ENCODE measurements around the gene COL19A1.
"Not testable (repeated sequence)": the region's sequence is repeated elsewhere in the genome, so short reads cannot be mapped to it uniquely, and the experiment has no call there.

COL19A1 gene

GRCh38 chr6:69866351-69866769 is at the start of gene COL19A1:
Gene COL19A1, plus strand, starts transcription at chr6:69866556. Its CDS starts 13,012 bp downstream, at chr6:69879568.
- DNase-seq = peak; percentile 70

DNA sequence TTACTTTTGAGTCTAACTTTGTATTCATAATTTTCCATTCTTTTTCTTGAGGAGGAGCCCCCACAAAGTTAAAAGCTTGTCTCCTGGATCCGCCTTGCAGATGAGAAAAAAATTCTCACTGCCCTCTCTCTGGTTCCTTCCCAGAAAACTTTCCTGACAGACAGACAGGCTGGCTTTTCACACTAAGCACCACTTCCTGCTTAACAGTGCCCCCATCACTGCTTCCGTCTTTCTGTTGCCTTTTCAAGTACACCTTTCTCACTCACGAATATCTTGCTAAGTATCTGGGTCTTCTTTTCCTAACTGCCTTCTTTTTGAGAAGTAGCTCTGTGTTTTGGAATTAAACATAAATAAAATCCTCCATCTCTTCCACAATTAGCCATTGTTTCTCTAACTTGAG is 49.8 kb upstream of the COL19A1 start:
- DNase-seq = no peak

DNA sequence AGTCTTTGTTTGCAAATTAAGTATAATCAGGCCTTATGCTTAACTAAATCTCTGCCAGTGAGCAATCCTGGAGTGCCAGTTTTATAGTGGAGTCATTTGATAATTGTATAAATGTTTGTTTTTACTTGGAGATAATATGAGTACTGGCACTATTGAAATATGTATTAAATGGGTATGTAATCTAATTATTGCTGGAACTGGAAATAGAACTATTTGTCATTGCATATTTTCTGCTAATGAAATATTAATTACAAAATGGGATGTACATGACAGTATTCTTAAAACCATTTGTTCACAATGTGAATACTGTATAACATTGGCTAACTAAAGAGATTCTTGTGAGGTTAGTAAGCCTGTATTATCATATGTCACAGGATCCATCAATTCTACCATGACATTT is 49.0 kb upstream of the COL19A1 start:
- DNase-seq = no peak

- no peak for DNase-seq
These were observed 48.0 kb upstream of the COL19A1 start for GRCh38 chr6:69818223-69818930.

- DNase-seq = no peak
These were observed 47.2 kb upstream of the COL19A1 start for GRCh38 chr6:69819138-69819537.

DNA sequence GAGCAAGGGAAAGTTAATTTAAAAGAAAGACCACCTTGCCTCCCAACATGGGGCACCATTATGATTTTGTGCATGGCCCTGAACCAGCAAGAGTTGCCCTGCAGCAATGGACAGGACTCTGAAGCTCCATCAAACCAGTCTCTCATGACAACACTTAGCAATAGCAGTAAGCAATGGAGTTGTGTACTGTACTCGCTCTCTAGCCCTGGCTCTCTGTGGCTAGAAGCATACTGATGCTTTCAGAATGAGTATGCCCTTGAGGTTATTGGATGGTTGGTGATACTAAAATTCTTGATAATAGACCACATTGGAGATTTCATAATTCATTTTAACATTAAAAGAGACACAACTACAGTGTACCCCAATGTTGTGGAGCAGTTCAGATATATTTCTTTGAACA is 46.3 kb upstream of the COL19A1 start:
- DNase-seq = no peak

DNA sequence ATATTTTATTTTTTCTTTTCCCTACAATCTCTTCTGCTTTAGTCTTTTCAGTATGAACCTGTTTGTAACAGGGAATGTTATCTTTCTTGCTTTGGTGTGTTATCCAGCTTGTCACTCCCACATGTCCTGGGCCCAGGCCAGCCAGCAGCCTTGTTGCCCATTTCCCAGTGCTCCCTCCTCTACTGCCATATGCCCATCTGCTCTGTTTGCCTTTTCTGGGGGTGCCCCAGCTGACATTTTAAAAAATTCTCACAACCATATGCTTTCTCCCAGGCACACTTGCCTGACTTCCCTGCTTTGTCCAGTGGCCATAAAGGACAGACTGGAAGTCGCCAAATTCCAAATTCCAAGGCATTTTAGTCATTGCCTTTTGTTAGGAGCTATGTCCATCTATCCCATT is 45.9 kb upstream of the COL19A1 start:
- DNase-seq = no peak

GRCh38 chr6:69824355-69824754 is 42.0 kb upstream of the COL19A1 start:
- DNase-seq = not testable (repeated sequence)

GRCh38 chr6:69825904-69826303 is 40.5 kb upstream of the COL19A1 start:
- no peak for DNase-seq

- DNase-seq = no peak
These were observed 39.0 kb upstream of the COL19A1 start for GRCh38 chr6:69827276-69827893.

- no peak for DNase-seq
These were observed 33.8 kb upstream of the COL19A1 start for GRCh38 chr6:69832558-69832957.

- DNase-seq = no peak
These were observed 30.8 kb upstream of the COL19A1 start for GRCh38 chr6:69835414-69836179.

DNA sequence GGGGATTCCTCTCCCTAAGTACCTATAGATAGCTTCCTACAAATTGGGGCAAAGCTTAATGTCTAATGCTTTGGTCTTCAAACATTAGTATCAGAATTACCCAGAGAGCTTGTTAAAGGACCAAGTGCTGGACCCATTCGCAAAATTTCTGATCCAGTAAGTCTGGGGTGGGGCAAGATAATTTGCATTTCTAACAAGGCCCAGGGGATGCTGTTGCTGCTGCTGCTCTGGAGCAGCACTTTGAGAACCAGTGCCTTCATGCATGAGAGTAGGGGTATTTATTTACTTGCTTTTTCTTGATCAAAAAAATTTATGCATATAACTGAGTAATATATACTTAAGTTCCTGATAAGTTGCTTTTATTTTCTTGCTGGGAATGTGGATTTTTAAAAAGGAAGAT is 24.5 kb upstream of the COL19A1 start:
- DNase-seq = no peak

- DNase-seq = no peak
These were observed 23.2 kb upstream of the COL19A1 start for GRCh38 chr6:69843189-69843588.

GRCh38 chr6:69846312-69846711 is 20.0 kb upstream of the COL19A1 start:
- no peak for DNase-seq

- no peak for DNase-seq
These were observed 19.4 kb upstream of the COL19A1 start for GRCh38 chr6:69846770-69847491.

- no peak for DNase-seq
These were observed 18.9 kb upstream of the COL19A1 start for GRCh38 chr6:69847492-69847788.

DNA sequence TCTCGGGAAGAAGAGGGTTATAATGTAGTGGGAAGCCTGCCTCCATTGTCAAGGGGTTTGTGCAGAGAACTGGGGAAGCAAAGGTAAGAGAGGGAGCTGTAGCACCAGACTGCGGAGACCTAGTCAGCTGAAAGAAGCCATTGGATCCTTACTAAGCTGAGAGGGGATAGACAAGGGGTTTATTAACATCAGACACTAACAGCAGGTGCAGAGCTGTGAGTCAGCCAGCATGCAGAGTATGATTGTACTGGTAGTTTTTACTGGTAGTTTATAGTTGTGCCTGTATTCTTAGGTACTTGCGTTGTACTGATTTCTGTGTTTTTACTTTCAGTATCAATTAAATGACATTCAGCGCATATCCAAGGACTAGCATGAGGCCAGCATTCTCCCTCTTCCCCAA is 17.8 kb upstream of the COL19A1 start:
- DNase-seq = no peak

- DNase-seq = no peak
These were observed 13.7 kb upstream of the COL19A1 start for GRCh38 chr6:69852706-69853105.

GRCh38 chr6:69861986-69862385 is 4.4 kb upstream of the COL19A1 start:
- DNase-seq = no peak

- no peak for DNase-seq
These were observed 2.6 kb upstream of the COL19A1 start for GRCh38 chr6:69863766-69864165.

DNA sequence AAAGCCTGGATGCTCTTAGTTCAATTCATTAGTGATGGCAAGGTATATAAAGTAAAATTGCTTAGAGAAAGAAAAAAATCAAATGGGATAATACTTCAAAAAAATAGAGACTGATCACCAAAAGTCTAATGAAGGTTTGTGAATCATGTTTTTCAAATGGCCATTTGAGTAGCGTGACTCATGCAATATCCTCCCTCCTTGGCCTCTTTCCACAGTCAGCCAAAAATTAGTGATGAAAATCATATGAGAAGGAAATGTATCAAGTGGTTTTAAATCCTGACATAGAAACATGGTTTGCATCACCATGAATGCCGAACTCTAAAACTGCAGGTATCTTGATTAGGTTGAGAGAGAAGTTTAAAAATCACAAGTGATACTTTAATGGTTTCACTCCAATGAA is 1.2 kb upstream of the COL19A1 start:
- DNase-seq = no peak
